ENCODE measurements around the gene RBM6. TPM values are rescaled to one million over a fixed set of nuclear protein-coding genes. Genes with fewer than 3 reads are reported as not detected.
"Not testable (repeated sequence)": the region's sequence is repeated elsewhere in the genome, so short reads cannot be mapped to it uniquely, and the experiment has no call there.

Gene RBM6
- total and polyA plus RNA-seq, 12 donors: 34.8 to 700 (median 82.2) TPM

DNA sequence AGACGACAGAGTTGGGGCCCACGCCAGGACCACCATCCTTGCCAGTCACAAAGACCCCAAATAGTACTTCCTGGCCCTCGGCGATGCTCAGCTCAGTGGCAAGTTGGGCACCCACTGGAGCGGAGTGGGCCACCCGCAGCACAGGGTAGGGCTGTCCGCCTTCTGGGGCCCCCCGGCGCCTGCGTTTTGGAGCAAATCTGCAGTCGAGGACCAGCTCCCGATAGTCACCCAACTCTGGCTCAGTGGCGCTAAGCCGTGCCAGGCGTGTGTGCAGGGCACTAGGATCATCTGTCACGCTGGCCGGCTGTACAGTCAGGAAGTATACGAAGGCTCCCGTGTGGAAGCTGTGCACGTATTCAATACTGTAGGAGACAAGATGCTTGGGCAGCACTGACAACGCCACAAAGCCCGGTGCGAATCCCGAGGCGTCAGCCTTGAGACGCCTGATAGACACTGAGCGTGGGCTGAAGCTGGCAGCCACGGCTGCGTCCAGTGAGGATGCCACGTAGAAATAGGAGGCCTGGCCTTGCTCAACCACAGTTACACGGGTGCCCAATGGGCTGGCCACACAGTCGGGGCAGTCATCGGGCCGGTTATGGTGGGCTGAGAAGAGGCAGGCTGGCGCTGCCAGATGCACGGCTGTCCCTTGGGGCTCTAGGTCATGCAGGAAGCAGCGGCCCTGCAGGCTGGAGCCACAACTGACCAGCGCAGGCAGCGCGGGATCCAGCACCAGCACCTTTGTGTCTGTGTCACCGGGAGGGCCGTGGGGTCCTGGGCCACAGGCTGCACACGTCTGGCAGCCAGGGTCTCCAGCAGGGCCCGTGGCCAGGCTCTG lies 37.2 kb upstream of the RBM6 start:
- H3K27ac ChIP-seq: no peak overlapping the region
- no peaks in the 10 kb centered on the region for H3K36me3 ChIP-seq (replicated peaks in 1 of 2)
- intact Hi-C loops (cut with DNase I): loop anchor here in 1 of 2 donors (10.0 kb wide), 1 partner anchor 98 kb away; the partner anchor contains the start of gene INKA1
- no peak overlapping the region for H3K4me3 ChIP-seq
- H3K27me3 ChIP-seq: no peaks in the 10 kb centered on the region
- no peak for DNase-seq
- no peaks in the 10 kb centered on the region for H3K4me1 ChIP-seq (replicated peaks in 1 of 2)
- 87 to 95% (median 93%) methylated on average over 4 to 44 of the region's 44 CpGs for WGBS, 4 donors
- no peak for TF ChIP-seq POLR2A (IDR thresholded peaks at IDR 0.05)
- TF ChIP-seq, protein P1, sequence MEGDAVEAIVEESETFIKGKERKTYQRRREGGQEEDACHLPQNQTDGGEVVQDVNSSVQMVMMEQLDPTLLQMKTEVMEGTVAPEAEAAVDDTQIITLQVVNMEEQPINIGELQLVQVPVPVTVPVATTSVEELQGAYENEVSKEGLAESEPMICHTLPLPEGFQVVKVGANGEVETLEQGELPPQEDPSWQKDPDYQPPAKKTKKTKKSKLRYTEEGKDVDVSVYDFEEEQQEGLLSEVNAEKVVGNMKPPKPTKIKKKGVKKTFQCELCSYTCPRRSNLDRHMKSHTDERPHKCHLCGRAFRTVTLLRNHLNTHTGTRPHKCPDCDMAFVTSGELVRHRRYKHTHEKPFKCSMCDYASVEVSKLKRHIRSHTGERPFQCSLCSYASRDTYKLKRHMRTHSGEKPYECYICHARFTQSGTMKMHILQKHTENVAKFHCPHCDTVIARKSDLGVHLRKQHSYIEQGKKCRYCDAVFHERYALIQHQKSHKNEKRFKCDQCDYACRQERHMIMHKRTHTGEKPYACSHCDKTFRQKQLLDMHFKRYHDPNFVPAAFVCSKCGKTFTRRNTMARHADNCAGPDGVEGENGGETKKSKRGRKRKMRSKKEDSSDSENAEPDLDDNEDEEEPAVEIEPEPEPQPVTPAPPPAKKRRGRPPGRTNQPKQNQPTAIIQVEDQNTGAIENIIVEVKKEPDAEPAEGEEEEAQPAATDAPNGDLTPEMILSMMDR (IDR thresholded peaks at IDR 0.05): no peak
- H3K9me3 ChIP-seq (replicated peaks in 1 of 3): no peaks in the 10 kb centered on the region

DNA sequence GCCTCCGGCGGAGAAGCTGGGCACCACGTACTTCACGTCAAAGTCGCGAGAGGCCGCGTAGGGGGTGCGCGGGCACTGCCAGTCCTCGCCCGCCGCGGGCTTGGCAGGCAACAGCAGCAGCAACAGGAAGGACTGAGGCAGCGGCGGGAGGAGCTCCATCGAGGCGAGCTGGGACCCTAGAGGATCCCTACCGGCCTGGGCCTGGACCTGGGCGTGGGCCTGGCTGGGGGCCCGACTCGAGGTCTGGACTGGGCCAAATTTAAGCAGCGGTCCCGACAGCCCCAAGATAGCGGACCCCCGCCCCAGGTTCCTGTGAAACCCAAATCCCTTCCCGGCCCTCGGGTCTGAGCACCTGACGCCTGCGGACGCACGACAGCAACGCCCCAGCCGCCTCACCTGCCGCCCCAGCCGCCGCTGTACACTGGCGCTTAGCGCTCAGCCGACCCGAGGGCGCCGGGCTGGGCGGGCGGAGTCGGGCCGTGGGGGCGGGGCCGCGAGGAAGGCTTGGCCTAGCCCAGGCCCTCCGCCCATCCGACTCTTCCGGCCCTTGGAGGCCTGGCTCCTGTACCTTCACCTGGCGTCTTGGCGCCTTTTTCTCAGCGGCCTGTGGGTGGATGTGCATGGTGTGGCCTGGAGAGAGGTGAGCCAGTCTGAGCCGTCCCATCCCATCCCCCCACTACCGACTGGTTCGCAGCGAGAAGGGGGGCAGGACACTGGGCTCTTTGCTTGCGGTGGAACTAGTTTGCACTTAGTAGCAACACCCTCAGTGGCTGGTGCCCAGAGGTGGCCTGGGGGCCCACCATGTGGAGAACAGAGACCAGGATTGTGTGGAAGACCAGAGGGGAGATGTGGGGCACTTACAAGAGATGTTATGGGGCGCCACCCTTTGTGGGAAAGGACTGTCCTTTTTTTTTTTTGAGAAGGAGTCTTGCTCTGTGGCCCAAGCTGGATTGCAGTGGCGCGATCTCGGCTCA lies 36.2 kb upstream of the RBM6 start, which contains the start of gene MST1R:
TSS of gene MST1R (minus strand) at position 423 of the 974 bp plus-strand sequence. CDS start at position 159, 264 bp downstream.
- Histone ChIP-seq H3K27me3 (no peaks in the 10 kb centered on the region), H3K36me3 (replicated peaks in 1 of 2) (no peaks in the 10 kb centered on the region), H3K4me3 (peak within 1 kb of the TSS in 1 of 4 donors; percentile 36), H3K9me3 (replicated peaks in 1 of 3) (no peaks in the 10 kb centered on the region), H3K27ac (no peak within 1 kb of the TSS), H3K4me1 (replicated peaks in 1 of 2) (no peaks in the 10 kb centered on the region)
- intact Hi-C loops (cut with DNase I): loop anchor here in 1 of 2 donors (10.0 kb wide), 1 partner anchor 99 kb away; the partner anchor contains the start of gene INKA1
- 43 to 81% (median 55%) methylated on average over 22 to 65 of the region's 65 CpGs for WGBS, 4 donors
- peak in 6 of 7 donors; percentile 26 to 58 (median 44) for DNase-seq
- TF ChIP-seq POLR2A (IDR thresholded peaks at IDR 0.05): no peak
- TF ChIP-seq, protein P1 (IDR thresholded peaks at IDR 0.05): no peak

DNA sequence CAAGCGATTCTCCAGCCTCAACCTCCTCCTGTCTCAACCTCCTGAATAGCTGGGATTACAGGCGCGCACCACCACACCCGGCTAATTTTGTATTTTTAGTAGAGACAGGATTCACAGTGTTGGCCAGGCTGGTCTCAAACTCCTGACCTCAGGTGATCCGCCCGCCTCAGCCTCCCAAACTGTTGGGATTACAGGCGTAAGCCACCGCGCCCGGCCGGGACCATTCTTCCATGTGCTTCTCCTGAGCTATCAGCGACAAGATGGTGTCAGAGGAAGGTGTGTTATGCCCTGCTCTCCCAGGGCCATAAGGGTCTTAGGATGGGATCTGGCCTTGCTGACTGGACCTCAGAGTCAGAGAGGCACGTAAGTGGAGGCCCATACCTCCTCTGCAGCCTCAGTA lies 35.5 kb upstream of the RBM6 start:
- not testable (repeated sequence) for H3K4me1 ChIP-seq (replicated peaks in 1 of 2); DNase-seq; H3K27ac ChIP-seq; H3K9me3 ChIP-seq (replicated peaks in 1 of 3); H3K36me3 ChIP-seq (replicated peaks in 1 of 2); H3K27me3 ChIP-seq; H3K4me3 ChIP-seq
- 97 to 99% (median 98%) methylated on average over 10 to 13 of the region's 13 CpGs for WGBS, 4 donors
- intact Hi-C loops (cut with DNase I): loop anchor here in 1 of 2 donors (10.0 kb wide), 1 partner anchor 100 kb away; the partner anchor contains the start of gene INKA1

- Histone ChIP-seq H3K9me3 (replicated peaks in 1 of 3) (no peaks in the 10 kb centered on the region), H3K36me3 (replicated peaks in 1 of 2) (peaks cover 0 to 6% of the 10 kb centered on the region in 2 donors), H3K4me1 (replicated peaks in 1 of 2) (no peaks in the 10 kb centered on the region), H3K27ac (peak overlapping the region in 1 of 5 donors; percentile 10), H3K27me3 (no peaks in the 10 kb centered on the region), H3K4me3 (peak overlapping the region in 1 of 4 donors; percentile 41)
- intact Hi-C loops (cut with DNase I): loop anchor here (2.0 to 10.0 kb wide), 3 partner anchors 101 to 194 kb away; partner anchors contain the start of gene INKA1 (in 2 of the 2)
- DNase-seq: peak in 3 of 7 donors; percentile 27 to 44 (median 44)
- TF ChIP-seq POLR2A (IDR thresholded peaks at IDR 0.05): no peak
- TF ChIP-seq, protein P1 (IDR thresholded peaks at IDR 0.05): peak; percentile 28 to 66 (median 60)
- WGBS, 4 donors: 20 to 43% (median 27%) methylated on average over 7 to 15 of the region's 15 CpGs
Measured at GRCh38 chr3:49906073-49906743, 33.7 kb upstream of the RBM6 start.

All from adrenal gland (tissue), 12 donors.